Measurements from ENCODE around the gene SLC25A1. TPM values are rescaled to one million over a fixed set of nuclear protein-coding genes. Genes with fewer than 3 reads are reported as not detected.
"Not testable (repeated sequence)": the region's sequence is repeated elsewhere in the genome, so short reads cannot be mapped to it uniquely, and the experiment has no call there.

The SLC25A1 gene
- total and polyA plus RNA-seq, 2 donors from 2014 or later = 62.6 to 128 TPM

DNA sequence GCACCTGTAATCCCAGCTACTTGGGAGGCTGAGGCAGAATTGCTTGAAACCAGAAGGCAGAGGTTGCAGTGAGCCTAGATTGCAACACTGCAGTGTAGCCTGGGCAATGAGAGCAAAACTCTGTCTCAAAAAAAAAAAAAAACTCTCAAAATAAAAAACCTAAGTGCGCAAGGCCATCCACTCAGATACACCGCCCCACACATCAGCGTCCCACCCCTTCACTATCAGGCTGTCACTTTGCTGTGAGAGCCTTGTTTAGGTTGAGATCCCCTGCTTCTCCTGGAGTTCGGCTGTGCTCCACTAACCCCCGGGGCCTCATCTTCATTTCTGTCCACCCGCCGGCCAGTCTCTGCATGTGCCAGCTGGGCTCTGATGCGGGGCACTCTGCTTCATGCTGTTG is 12.1 kb downstream of the SLC25A1 start:
- Histone ChIP-seq H3K9me3 (ENCODE audit: control insufficient read depth in 2 of 3, insufficient read depth in 1 of 3, low read length in 3 of 3) (no peaks in the 10 kb centered on the region), H3K9ac (ENCODE audit: low read length in 3 of 3) (no peak overlapping the region), H3K36me3 (ENCODE audit: control insufficient read depth in 2 of 3, insufficient read depth in 3 of 3, low read length in 3 of 3) (no peaks in the 10 kb centered on the region), H3K27ac (ENCODE audit: low read depth in 2 of 2, low read length in 2 of 2) (no peak overlapping the region), H3K4me3 (ENCODE audit: low read length in 3 of 3) (no peak overlapping the region), H3K27me3 (ENCODE audit: control insufficient read depth, insufficient read depth, low read length) (peaks cover 16% of the 10 kb centered on the region), H3K4me1 (ENCODE audit: control insufficient read depth in 2 of 3, insufficient read depth in 2 of 3, low read depth in 1 of 3, low read length in 3 of 3) (peaks cover 0 to 11% (median 0%) of the 10 kb centered on the region in 3 donors)
- DNase-seq (no peak), FAIRE-seq (no peak)
- TF ChIP-seq, protein P1, sequence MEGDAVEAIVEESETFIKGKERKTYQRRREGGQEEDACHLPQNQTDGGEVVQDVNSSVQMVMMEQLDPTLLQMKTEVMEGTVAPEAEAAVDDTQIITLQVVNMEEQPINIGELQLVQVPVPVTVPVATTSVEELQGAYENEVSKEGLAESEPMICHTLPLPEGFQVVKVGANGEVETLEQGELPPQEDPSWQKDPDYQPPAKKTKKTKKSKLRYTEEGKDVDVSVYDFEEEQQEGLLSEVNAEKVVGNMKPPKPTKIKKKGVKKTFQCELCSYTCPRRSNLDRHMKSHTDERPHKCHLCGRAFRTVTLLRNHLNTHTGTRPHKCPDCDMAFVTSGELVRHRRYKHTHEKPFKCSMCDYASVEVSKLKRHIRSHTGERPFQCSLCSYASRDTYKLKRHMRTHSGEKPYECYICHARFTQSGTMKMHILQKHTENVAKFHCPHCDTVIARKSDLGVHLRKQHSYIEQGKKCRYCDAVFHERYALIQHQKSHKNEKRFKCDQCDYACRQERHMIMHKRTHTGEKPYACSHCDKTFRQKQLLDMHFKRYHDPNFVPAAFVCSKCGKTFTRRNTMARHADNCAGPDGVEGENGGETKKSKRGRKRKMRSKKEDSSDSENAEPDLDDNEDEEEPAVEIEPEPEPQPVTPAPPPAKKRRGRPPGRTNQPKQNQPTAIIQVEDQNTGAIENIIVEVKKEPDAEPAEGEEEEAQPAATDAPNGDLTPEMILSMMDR (IDR thresholded peaks at IDR 0.05; ENCODE audit: borderline replicate concordance, extremely low read depth, insufficient read depth) = no peak
- intact Hi-C loops (cut with DNase I) = loop anchor here (5.0 kb wide), 1 partner anchor 49 kb away; no protein-coding TSS in a partner anchor

DNA sequence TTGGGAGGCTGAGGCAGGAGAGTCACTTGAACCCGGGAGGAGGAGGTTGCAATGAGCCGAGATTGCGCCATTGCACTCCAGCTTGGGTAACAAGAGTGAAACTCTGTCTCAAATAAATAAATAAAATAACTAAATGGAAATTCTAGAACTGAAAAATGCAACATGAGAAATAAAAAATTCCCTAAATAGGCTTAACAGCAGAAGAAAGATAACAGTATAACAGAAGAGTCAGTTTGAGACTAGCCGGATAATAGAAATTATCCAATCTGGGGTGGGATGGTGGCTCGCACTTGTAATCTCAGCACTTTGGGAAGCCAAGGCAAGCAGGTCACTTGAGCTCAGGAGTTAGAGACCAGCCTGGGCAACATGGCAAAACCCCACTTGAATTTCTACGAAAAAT is 14.1 kb downstream of the SLC25A1 start:
- Histone ChIP-seq H3K4me3 (ENCODE audit: low read length in 3 of 3) (no peak overlapping the region), H3K36me3 (ENCODE audit: control insufficient read depth in 2 of 3, insufficient read depth in 3 of 3, low read length in 3 of 3) (no peaks in the 10 kb centered on the region), H3K27ac (ENCODE audit: low read depth in 2 of 2, low read length in 2 of 2) (no peak overlapping the region), H3K9me3 (ENCODE audit: control insufficient read depth in 2 of 3, insufficient read depth in 1 of 3, low read length in 3 of 3) (no peaks in the 10 kb centered on the region), H3K4me1 (ENCODE audit: control insufficient read depth in 2 of 3, insufficient read depth in 2 of 3, low read depth in 1 of 3, low read length in 3 of 3) (no peaks in the 10 kb centered on the region), H3K9ac (ENCODE audit: low read length in 3 of 3) (no peak overlapping the region), H3K27me3 (ENCODE audit: control insufficient read depth, insufficient read depth, low read length) (peaks cover 9% of the 10 kb centered on the region)
- intact Hi-C loops (cut with DNase I) = no loop called here
- DNase-seq = no peak
- TF ChIP-seq, protein P1 (IDR thresholded peaks at IDR 0.05; ENCODE audit: borderline replicate concordance, extremely low read depth, insufficient read depth) = no peak
- FAIRE-seq = no peak

DNA sequence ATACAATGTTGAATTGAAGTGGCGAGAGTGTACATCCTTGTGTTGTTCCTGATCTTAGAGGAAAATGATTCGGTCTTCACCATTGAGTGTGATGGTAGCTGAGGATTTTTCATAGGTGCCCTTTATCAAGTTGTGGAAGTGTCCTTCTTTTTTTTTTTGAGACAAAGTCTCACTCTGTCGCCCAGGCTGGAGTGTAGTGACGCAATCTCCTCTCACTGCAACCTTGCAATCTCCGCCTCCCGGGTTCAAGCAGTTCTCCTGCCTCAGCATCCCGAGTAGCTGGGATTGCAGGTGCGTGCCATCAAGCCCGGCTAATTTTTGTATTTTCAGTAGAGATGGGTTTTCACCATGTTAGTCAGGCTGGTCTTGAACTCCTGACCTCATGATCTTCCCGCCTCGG is 19.9 kb downstream of the SLC25A1 start:
- H3K4me1 ChIP-seq (ENCODE audit: control insufficient read depth in 2 of 3, insufficient read depth in 2 of 3, low read depth in 1 of 3, low read length in 3 of 3); H3K4me3 ChIP-seq (ENCODE audit: low read length in 3 of 3); H3K9me3 ChIP-seq (ENCODE audit: control insufficient read depth in 2 of 3, insufficient read depth in 1 of 3, low read length in 3 of 3); H3K36me3 ChIP-seq (ENCODE audit: control insufficient read depth in 2 of 3, insufficient read depth in 3 of 3, low read length in 3 of 3); H3K9ac ChIP-seq (ENCODE audit: low read length in 3 of 3); H3K27me3 ChIP-seq (ENCODE audit: control insufficient read depth, insufficient read depth, low read length); DNase-seq; intact Hi-C loops (cut with DNase I); FAIRE-seq; H3K27ac ChIP-seq (ENCODE audit: low read depth in 2 of 2, low read length in 2 of 2): not testable (repeated sequence)

DNA sequence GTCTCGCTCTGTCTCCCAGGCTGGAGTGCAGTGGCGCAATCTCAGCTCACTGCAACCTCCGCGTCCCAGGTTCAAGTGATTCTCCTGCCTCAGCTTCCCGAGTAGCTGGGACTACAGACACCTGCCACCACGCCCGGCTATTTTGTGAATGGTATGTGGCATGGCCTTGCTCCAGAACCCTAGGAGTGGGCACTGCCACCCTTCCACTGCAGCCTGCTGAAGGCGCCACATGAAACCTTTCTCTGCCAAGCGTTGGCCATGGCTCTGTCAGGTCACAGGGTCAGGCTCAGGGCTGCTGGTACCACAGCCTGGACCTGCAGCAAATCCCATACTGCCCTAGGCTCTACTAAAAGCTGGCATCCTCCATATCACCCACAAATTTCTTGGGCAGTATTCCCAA is 22.4 kb downstream of the SLC25A1 start:
- DNase-seq; H3K36me3 ChIP-seq (ENCODE audit: control insufficient read depth in 2 of 3, insufficient read depth in 3 of 3, low read length in 3 of 3); FAIRE-seq; H3K9ac ChIP-seq (ENCODE audit: low read length in 3 of 3); H3K27ac ChIP-seq (ENCODE audit: low read depth in 2 of 2, low read length in 2 of 2); intact Hi-C loops (cut with DNase I); H3K4me3 ChIP-seq (ENCODE audit: low read length in 3 of 3); H3K4me1 ChIP-seq (ENCODE audit: control insufficient read depth in 2 of 3, insufficient read depth in 2 of 3, low read depth in 1 of 3, low read length in 3 of 3); H3K9me3 ChIP-seq (ENCODE audit: control insufficient read depth in 2 of 3, insufficient read depth in 1 of 3, low read length in 3 of 3): not testable (repeated sequence)
- peaks cover 16% of the 10 kb centered on the region for H3K27me3 ChIP-seq (ENCODE audit: control insufficient read depth, insufficient read depth, low read length)
